ENCODE data around the gene TM9SF1. TPM values are rescaled to one million over a fixed set of nuclear protein-coding genes. Genes with fewer than 3 reads are reported as not detected.

TM9SF1 gene
- total and polyA plus RNA-seq, 2 of the 13 experiments (the other 11 are each of a cell fraction or from before 2014, with no cell fraction given), result 83.2 to 110 TPM

GRCh38 chr14:24241829-24242443 lies 46.7 kb upstream of the TM9SF1 start (continued):
- TF ChIP-seq MTERF4 (CRISPR knock-in tag; IDR thresholded peaks at IDR 0.05) (peak; percentile 54), SOX6 (IDR thresholded peaks at IDR 0.05) (no peak), SOX6 (CRISPR knock-in tag; IDR thresholded peaks at IDR 0.05) (no peak), HNRNPH1 (optimal IDR thresholded peaks at IDR 0.05; ENCODE audit: low read depth, low read length) (no peak), FOXC1 (CRISPR knock-in tag; IDR thresholded peaks at IDR 0.05; ENCODE audit: borderline replicate concordance) (no peak; the same call in 1 of the 2 replicates), ZNF768 (CRISPR knock-in tag; IDR thresholded peaks at IDR 0.05) (no peak), ZBTB37 (CRISPR knock-in tag; IDR thresholded peaks at IDR 0.05) (0 out of 2 replicates have a peak, but pooled peaks have one; percentile 19), SRF (IDR thresholded peaks at IDR 0.05; ENCODE audit: low read depth, low read length) (0 out of 2 replicates have a peak, but pooled peaks have one; percentile 0), ZNF720 (CRISPR knock-in tag; IDR thresholded peaks at IDR 0.05) (no peak; the same call in 1 of the 2 replicates), ZBTB44 (CRISPR knock-in tag; IDR thresholded peaks at IDR 0.05) (no peak), ZNF496 (CRISPR knock-in tag; IDR thresholded peaks at IDR 0.05; ENCODE audit: insufficient replicate concordance) (no peak), FOXP1 (IDR thresholded peaks at IDR 0.05) (no peak), FOXP1 (CRISPR knock-in tag; IDR thresholded peaks at IDR 0.05) (no peak), ZNF567 (CRISPR knock-in tag; IDR thresholded peaks at IDR 0.05; ENCODE audit: borderline replicate concordance) (peak; percentile 82; the same call in 1 of the 2 replicates), ZNF121 (CRISPR knock-in tag; IDR thresholded peaks at IDR 0.05) (no peak), ZFP82 (CRISPR knock-in tag; IDR thresholded peaks at IDR 0.05; ENCODE audit: borderline replicate concordance) (no peak), RAD21 (CRISPR knock-in tag; IDR thresholded peaks at IDR 0.05) (0 out of 2 replicates have a peak, but pooled peaks have one; percentile 30), ZSCAN20 (CRISPR knock-in tag; IDR thresholded peaks at IDR 0.05; ENCODE audit: borderline replicate concordance) (no peak), GPN1 (CRISPR knock-in tag; IDR thresholded peaks at IDR 0.05; ENCODE audit: borderline replicate concordance) (no peak; the same call in 1 of the 2 replicates), ZNF777 (CRISPR knock-in tag; IDR thresholded peaks at IDR 0.05) (no peak), FOXA3 (CRISPR knock-in tag; IDR thresholded peaks at IDR 0.05) (no peak), CCDC6 (CRISPR knock-in tag; IDR thresholded peaks at IDR 0.05) (no peak), ZNF616 (CRISPR knock-in tag; IDR thresholded peaks at IDR 0.05; ENCODE audit: low read depth) (no peak), AKAP8 (CRISPR knock-in tag; IDR thresholded peaks at IDR 0.05) (no peak), PLSCR1 (CRISPR knock-in tag; IDR thresholded peaks at IDR 0.05; ENCODE audit: borderline replicate concordance) (no peak), ZBTB25 (CRISPR knock-in tag; IDR thresholded peaks at IDR 0.05) (no peak)
